ENCODE measurements around the gene SENP6. TPM values are rescaled to one million over a fixed set of nuclear protein-coding genes. Genes with fewer than 3 reads are reported as not detected.

Gene SENP6
- total RNA-seq, 4 donors from 2014 or later, result 154 to 255 (median 170) TPM

GRCh38 chr6:75746221-75746620 is 144.5 kb downstream of the SENP6 start:
- intact Hi-C loops (cut with DNase I), result no loop called here
- Histone ChIP-seq H3K9me3 (no peaks in the 10 kb centered on the region), H3K4me1 (peaks cover 8 to 10% of the 10 kb centered on the region in 2 donors), H3K27ac (no peak overlapping the region), H3K4me3 (replicated peaks in 1 of 3) (no peak overlapping the region), H3K27me3 (no peaks in the 10 kb centered on the region), H3K36me3 (no peaks in the 10 kb centered on the region)
- DNase-seq, result no peak
- no peak for TF ChIP-seq POLR2A (IDR thresholded peaks at IDR 0.05)
- no peak for TF ChIP-seq CTCF (IDR thresholded peaks at IDR 0.05)
- WGBS, 2 donors, result 23 to 27% methylated on average over 2 of the region's 2 CpGs

GRCh38 chr6:75747152-75747992 is 145.7 kb downstream of the SENP6 start:
- intact Hi-C loops (cut with DNase I), result no loop called here
- Histone ChIP-seq H3K4me1 (peaks cover 8 to 16% of the 10 kb centered on the region in 2 donors), H3K27ac (no peak overlapping the region), H3K36me3 (no peaks in the 10 kb centered on the region), H3K9me3 (no peaks in the 10 kb centered on the region), H3K4me3 (replicated peaks in 1 of 3) (no peak overlapping the region), H3K27me3 (no peaks in the 10 kb centered on the region)
- peak in 1 of 2 donors; percentile 17 for DNase-seq
- WGBS, 2 donors, result 66 to 70% methylated on average over 9 of the region's 9 CpGs
- TF ChIP-seq CTCF (IDR thresholded peaks at IDR 0.05), result no peak
- TF ChIP-seq POLR2A (IDR thresholded peaks at IDR 0.05), result no peak

GRCh38 chr6:75748003-75748742 is 146.5 kb downstream of the SENP6 start:
- peaks cover 8 to 23% of the 10 kb centered on the region in 2 donors for H3K4me1 ChIP-seq

GRCh38 chr6:75748743-75749538 is 147.3 kb downstream of the SENP6 start, which contains the start of gene MYO6:
Gene MYO6 (plus strand): TSS chr6:75749239. CDS start chr6:75817548, 68,309 bp downstream.
- no peaks in the 10 kb centered on the region for H3K9me3 ChIP-seq
- peak; percentile 78 to 80 for DNase-seq
- H3K4me1 ChIP-seq, result peaks cover 8 to 23% of the 10 kb centered on the region in 2 donors
- H3K4me3 ChIP-seq (replicated peaks in 1 of 3), result peak within 1 kb of the TSS; percentile 92 to 99 (median 99)
- intact Hi-C loops (cut with DNase I), result no loop called here
- no peaks in the 10 kb centered on the region for H3K36me3 ChIP-seq
- H3K27me3 ChIP-seq, result no peaks in the 10 kb centered on the region
- WGBS, 2 donors, result 0 to 1% methylated on average over 6 to 20 of the region's 97 CpGs
- peak; percentile 71 to 94 for TF ChIP-seq POLR2A (IDR thresholded peaks at IDR 0.05)
- no peak for TF ChIP-seq CTCF (IDR thresholded peaks at IDR 0.05)
- peak within 1 kb of the TSS; percentile 84 to 95 (median 85) for H3K27ac ChIP-seq

More at GRCh38 chr6:75748003-75748742, 146.5 kb downstream of the SENP6 start:
- H3K36me3 ChIP-seq, result no peaks in the 10 kb centered on the region
- H3K4me3 ChIP-seq (replicated peaks in 1 of 3), result peak overlapping the region; percentile 4 to 99 (median 52)
- H3K9me3 ChIP-seq, result no peaks in the 10 kb centered on the region
- TF ChIP-seq CTCF (IDR thresholded peaks at IDR 0.05) (no peak), POLR2A (IDR thresholded peaks at IDR 0.05) (no peak)
- 22% methylated on average over 16 of the region's 17 CpGs for WGBS, 2 donors
- no peak for DNase-seq
- intact Hi-C loops (cut with DNase I), result no loop called here
- peak overlapping the region; percentile 82 to 95 (median 85) for H3K27ac ChIP-seq
- H3K27me3 ChIP-seq, result no peaks in the 10 kb centered on the region
